ENCODE measurements around the gene AOPEP. TPM values are rescaled to one million over a fixed set of nuclear protein-coding genes. Genes with fewer than 3 reads are reported as not detected.
A peak's percentile ranks its signal among the peaks of the same experiment; 100 is the strongest.

The AOPEP gene
- total RNA-seq, 1 experiment from 2014 or later: 89.5 TPM

DNA sequence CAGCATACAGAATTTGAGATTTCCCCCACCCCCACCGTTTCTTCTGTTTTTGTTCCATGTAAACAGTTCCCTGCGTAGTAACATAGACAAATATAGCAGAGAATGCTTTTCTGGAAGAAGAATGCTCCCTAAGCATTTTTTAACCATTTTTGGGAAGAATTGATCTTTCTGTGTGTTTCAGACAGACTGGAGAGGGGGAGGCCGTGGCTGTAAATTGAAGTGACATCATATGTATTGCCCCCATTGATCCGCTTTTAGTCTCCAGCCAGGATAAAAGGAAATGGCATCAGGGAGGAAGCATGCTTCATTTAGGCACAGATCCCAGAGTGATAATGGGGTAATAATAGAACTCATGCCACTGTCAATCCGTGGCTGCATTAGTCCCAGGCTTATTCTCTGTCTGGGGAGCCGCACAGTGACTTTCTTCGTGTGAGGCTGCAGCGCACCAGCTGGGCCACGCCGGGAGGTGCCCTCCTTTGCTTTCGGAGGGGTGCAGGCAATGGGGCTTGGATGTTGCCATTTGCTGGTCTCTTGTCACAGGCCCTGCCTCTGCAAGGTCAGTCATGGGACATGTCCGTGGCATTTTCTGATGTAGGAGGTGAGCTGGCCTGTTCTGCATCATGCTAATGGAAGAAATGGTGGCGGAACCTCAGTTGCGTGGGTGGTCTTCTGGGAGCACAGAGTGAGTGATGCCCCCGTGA lies 329.5 kb downstream of the AOPEP start:
- no TSS peak for BruUV-seq (replicated peaks)
- peaks cover 55% of the 10 kb centered on the region for H3K4me1 Mint-ChIP-seq (ENCODE audit: low read depth, unreplicated experiment)
- intact Hi-C loops (cut with micrococcal nuclease; ENCODE audit: unreplicated experiment): no loop called here
- H3K4me3 Mint-ChIP-seq (ENCODE audit: low read depth, unreplicated experiment): peak overlapping the region; percentile 58
- TF ChIP-seq, protein P1, sequence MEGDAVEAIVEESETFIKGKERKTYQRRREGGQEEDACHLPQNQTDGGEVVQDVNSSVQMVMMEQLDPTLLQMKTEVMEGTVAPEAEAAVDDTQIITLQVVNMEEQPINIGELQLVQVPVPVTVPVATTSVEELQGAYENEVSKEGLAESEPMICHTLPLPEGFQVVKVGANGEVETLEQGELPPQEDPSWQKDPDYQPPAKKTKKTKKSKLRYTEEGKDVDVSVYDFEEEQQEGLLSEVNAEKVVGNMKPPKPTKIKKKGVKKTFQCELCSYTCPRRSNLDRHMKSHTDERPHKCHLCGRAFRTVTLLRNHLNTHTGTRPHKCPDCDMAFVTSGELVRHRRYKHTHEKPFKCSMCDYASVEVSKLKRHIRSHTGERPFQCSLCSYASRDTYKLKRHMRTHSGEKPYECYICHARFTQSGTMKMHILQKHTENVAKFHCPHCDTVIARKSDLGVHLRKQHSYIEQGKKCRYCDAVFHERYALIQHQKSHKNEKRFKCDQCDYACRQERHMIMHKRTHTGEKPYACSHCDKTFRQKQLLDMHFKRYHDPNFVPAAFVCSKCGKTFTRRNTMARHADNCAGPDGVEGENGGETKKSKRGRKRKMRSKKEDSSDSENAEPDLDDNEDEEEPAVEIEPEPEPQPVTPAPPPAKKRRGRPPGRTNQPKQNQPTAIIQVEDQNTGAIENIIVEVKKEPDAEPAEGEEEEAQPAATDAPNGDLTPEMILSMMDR (IDR thresholded peaks at IDR 0.05; ENCODE audit: unreplicated experiment): no peak
- CTCF ChIA-PET: no interaction called here
- peaks cover 87% of the 10 kb centered on the region for H3K36me3 Mint-ChIP-seq (ENCODE audit: insufficient read depth, unreplicated experiment)
- H3K27ac Mint-ChIP-seq (ENCODE audit: unreplicated experiment): peak overlapping the region; percentile 64
- no peaks in the 10 kb centered on the region for H3K9me3 Mint-ChIP-seq (ENCODE audit: low read depth, unreplicated experiment)
- DNase-seq: no peak
- H3K27me3 Mint-ChIP-seq (ENCODE audit: unreplicated experiment): no peaks in the 10 kb centered on the region

DNA sequence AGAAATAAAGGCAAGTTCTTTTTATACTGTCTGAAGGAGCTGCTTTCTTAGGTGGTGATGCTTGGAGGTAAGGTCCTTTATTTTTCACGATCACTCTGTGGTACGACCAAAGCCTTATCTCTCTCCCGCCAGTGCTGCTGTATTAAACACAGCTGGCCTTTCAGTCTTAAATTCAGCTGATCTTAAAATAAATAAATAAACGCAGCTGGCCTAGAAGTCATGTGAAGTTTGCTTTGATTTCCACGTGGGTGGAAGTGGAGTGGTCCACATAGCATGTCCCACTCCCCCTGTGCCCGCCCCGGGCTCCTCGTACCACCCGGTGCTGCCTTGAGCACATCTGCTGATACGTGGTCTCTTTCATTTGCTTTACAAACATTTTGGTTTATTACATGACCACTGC lies 330.6 kb downstream of the AOPEP start:
- H3K36me3 Mint-ChIP-seq (ENCODE audit: insufficient read depth, unreplicated experiment): peaks cover 76% of the 10 kb centered on the region
- CTCF ChIA-PET: no interaction called here
- H3K4me3 Mint-ChIP-seq (ENCODE audit: low read depth, unreplicated experiment): peak overlapping the region; percentile 58
- TF ChIP-seq, protein P1 (IDR thresholded peaks at IDR 0.05; ENCODE audit: unreplicated experiment): no peak
- no peaks in the 10 kb centered on the region for H3K27me3 Mint-ChIP-seq (ENCODE audit: unreplicated experiment)
- no peaks in the 10 kb centered on the region for H3K9me3 Mint-ChIP-seq (ENCODE audit: low read depth, unreplicated experiment)
- BruUV-seq (replicated peaks): no TSS peak
- peak overlapping the region; percentile 77 for H3K27ac Mint-ChIP-seq (ENCODE audit: unreplicated experiment)
- no peak for DNase-seq
- peaks cover 56% of the 10 kb centered on the region for H3K4me1 Mint-ChIP-seq (ENCODE audit: low read depth, unreplicated experiment)
- intact Hi-C loops (cut with micrococcal nuclease; ENCODE audit: unreplicated experiment): no loop called here

DNA sequence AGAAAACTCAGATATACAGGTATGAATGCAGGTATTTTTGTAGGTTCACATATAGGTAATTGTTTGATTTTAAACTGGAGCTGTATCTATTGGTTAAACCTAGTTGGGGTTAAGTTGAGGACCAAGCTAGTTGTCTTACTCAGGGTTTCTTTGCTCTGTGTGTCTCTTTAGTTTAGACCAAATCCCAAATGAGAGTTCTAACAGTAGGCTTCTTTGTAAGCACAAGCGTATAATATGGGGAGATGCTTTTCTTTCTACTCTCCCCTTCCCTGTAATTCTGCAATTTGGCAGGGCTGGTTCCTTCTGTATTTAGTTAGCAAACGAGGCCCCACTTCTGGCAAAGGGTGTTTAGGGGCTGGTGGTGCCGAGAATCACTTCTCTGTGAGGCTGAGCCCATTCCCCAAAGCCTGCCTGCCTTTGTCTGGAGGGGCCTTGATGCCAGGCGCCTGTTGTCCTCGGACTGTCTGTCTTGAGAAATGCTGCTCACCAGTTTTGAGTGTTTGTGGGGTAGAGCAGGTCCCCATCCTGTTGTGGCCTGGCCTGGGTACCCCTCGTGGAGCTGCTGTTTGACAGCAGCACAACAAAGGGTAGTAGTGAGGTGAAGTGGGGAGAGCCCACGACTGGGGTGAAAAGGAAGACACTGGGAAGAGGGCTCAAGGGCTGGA lies 331.8 kb downstream of the AOPEP start:
- TF ChIP-seq, protein P1 (IDR thresholded peaks at IDR 0.05; ENCODE audit: unreplicated experiment): no peak
- no TSS peak for BruUV-seq (replicated peaks)
- Mint-ChIP-seq H3K4me3 (ENCODE audit: low read depth, unreplicated experiment) (peak overlapping the region; percentile 58), H3K27ac (ENCODE audit: unreplicated experiment) (peak overlapping the region; percentile 77), H3K36me3 (ENCODE audit: insufficient read depth, unreplicated experiment) (peaks cover 76% of the 10 kb centered on the region), H3K27me3 (ENCODE audit: unreplicated experiment) (no peaks in the 10 kb centered on the region), H3K9me3 (ENCODE audit: low read depth, unreplicated experiment) (no peaks in the 10 kb centered on the region), H3K4me1 (ENCODE audit: low read depth, unreplicated experiment) (peaks cover 65% of the 10 kb centered on the region)
- no peak for DNase-seq
- intact Hi-C loops (cut with micrococcal nuclease; ENCODE audit: unreplicated experiment): no loop called here
- CTCF ChIA-PET: interaction anchor here (1.1 kb wide), 1 partner anchor 13 kb away, joined by 4 read pairs; no protein-coding TSS in a partner anchor

DNA sequence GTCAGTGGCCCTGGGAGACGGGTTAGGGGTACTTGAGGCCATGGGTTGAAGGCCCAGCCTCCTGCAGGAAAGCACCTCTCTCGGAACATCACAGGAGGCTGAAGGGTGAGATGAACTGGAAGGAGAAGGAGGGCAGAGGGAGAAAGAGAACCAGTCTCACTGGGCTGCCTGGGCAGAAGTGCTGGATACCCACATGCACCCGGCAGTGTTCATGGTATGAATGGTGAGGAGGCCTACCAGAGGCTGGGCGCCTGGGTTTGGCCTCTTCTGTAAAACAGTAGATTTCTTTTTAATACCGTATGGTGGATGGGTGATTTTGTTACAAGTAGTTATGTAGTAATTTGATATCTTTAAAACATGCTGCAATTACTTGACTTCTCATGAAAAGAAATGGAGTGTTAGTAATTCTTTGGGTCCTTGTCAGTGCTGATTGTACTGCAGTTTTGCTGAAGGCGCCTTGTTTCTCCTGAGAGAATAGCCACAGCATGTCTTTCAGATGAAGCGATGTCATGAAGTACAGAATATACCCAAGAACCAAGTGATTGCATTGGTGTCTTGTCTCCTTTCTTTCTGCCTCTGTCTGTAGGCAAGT lies 332.4 kb downstream of the AOPEP start:
- peaks cover 77% of the 10 kb centered on the region for H3K36me3 Mint-ChIP-seq (ENCODE audit: insufficient read depth, unreplicated experiment)
- no peaks in the 10 kb centered on the region for H3K9me3 Mint-ChIP-seq (ENCODE audit: low read depth, unreplicated experiment)
- TF ChIP-seq, protein P1 (IDR thresholded peaks at IDR 0.05; ENCODE audit: unreplicated experiment): no peak
- peaks cover 71% of the 10 kb centered on the region for H3K4me1 Mint-ChIP-seq (ENCODE audit: low read depth, unreplicated experiment)
- no peaks in the 10 kb centered on the region for H3K27me3 Mint-ChIP-seq (ENCODE audit: unreplicated experiment)
- no peak for DNase-seq
- intact Hi-C loops (cut with micrococcal nuclease; ENCODE audit: unreplicated experiment): no loop called here
- peak overlapping the region; percentile 58 for H3K4me3 Mint-ChIP-seq (ENCODE audit: low read depth, unreplicated experiment)
- CTCF ChIA-PET: no interaction called here
- no TSS peak for BruUV-seq (replicated peaks)
- peak overlapping the region; percentile 31 for H3K27ac Mint-ChIP-seq (ENCODE audit: unreplicated experiment)
